HG02610 (cell line): ENCODE results near the gene SORBS2.

Experiments
- ATAC-seq: cut with Tn5 transposase; IDR thresholded peaks from one replicate; pipeline ENCODE4 v1.9.1; 2021; ENCODE audit warnings: mild to moderate bottlenecking, moderate library complexity; ENCODE audit not compliant: unreplicated experiment

The SORBS2 gene

DNA sequence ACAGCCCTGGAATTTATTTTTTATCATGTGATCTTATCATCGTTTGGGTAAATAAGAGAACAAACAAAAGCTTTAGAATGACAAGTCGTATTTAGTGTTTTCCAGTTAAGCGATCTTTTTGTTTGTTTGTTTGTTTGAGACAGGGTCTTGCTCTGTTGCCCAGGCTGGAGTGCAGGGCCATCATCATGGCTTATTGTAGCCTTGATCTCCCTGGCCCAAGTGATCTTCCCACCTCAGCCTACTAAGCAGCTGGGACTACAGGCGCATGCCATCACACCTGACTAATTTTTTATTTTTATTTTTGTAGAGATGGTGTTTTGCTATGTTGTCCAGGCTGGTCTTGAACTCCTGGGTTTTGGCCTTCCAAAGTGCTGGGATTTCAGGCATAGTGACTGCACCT, 219.6 kb downstream of the SORBS2 start:
- ATAC-seq: no peak

DNA sequence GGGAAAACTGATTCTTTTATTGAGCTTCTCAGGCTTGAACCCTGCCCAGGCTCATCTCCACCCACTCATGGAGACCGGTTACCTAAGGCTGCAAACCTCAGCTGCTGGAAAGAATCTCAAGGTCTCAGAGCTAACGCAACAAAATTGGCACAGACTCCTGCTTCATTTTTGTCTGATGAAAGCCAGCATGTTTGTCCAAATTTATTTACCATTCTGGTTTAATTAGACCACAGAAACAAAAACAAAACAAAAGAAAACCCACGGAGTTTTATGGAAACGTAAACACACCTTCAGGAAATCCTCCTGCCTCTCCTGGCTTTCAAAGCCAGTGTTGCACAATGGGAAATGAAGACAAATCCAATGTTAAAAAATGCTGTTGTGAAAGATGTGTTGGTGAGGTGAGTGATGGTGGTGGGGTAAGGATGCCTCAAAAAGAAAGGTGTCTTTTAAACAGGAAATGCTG, 220.3 kb downstream of the SORBS2 start:
- ATAC-seq: no peak

DNA sequence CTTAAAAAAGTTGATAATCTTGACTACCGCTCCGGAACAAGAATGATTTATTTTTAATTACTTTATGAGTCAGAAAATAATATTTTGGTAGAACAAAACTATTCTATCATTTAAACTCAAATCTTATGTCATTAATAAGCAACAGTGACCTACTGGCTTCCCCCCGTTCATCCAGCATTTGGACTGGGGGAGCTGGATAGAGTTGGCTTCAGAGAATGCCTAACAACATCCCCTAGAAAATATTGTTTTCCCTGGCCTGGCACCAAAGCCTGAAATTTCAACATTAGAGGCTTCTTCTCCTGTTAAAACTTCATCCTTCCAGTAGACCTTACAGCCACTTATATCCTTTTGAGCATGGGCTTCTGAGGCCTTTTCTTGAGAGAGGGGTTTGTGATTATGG, 221.0 kb downstream of the SORBS2 start:
- no peak for ATAC-seq

DNA sequence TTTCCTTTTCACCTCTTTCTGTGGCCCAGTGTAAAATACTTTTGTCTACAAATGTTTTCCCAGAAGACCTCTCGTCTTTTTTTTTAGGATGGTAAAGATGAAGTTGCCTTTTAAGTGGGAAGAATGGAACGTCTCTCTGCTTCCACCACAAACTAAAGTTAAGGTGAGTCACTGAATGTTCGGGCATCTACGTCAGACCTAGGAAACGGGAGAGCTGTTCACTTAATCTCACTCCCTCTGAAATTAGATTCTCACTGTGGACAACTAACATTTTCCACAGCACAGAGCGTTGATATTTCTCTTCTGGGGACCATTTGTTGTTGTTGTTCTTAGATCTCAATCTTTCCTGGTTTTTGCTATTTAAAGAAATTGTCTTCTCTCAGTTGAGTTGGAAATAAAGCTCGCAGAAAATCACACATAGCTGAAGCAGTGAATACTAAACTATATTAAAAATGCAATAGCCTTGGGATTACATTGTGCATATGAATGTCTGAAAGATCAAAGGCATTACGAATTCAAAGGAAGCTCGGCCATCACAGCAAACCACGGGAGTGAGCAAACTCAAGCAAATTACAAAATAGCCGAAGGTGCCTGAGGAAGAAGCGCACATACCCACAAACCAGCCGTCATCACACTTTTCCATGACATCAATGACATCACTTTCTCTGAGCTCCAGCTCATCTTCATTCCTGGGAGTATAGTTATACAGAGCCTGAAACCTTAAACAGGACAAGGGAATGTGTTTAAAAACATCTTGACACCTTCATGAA, 222.7 kb downstream of the SORBS2 start:
- no peak for ATAC-seq

DNA sequence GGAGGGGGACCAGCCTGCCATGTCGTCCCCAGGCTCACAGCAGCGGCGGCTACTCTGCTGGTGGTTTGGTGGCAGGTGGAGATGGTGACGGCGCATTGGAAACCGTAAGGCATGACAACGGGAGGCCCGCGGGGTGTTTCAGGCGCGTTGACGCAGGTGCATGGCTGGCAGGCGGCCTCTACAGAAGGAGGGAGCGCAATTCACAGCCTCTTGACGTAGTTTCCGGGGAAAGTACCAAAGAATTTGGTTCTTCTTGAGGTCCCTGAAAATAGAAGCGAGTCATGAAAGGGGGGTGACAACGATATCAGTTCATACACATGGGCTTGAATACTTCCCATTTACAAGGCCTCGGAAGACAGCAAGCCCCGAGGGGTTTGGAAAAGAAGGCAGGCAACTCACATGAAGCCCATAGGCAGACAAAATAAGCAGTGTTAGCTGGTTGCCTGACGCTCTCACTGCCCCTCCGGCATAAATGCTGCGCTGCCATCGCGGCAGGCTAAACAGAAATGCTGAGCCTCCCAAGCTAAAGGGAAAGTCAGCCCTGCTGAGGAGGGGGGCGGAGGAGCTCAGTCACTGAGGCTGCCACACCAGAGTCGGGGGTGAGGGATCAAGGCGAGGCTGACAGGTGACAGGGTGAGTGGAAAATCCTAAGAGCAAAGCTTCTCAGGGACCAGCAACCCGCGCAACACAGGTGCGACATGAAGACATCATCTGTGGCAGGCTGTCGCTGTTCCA, 224.4 kb downstream of the SORBS2 start:
- peak; percentile 96 for ATAC-seq

GRCh38 chr4:185587030-185587426, 225.0 kb downstream of the SORBS2 start:
- ATAC-seq: no peak

GRCh38 chr4:185585211-185585610, 226.8 kb downstream of the SORBS2 start:
- no peak for ATAC-seq

- ATAC-seq: no peak
These were observed 228.2 kb downstream of the SORBS2 start for GRCh38 chr4:185583813-185584212.

DNA sequence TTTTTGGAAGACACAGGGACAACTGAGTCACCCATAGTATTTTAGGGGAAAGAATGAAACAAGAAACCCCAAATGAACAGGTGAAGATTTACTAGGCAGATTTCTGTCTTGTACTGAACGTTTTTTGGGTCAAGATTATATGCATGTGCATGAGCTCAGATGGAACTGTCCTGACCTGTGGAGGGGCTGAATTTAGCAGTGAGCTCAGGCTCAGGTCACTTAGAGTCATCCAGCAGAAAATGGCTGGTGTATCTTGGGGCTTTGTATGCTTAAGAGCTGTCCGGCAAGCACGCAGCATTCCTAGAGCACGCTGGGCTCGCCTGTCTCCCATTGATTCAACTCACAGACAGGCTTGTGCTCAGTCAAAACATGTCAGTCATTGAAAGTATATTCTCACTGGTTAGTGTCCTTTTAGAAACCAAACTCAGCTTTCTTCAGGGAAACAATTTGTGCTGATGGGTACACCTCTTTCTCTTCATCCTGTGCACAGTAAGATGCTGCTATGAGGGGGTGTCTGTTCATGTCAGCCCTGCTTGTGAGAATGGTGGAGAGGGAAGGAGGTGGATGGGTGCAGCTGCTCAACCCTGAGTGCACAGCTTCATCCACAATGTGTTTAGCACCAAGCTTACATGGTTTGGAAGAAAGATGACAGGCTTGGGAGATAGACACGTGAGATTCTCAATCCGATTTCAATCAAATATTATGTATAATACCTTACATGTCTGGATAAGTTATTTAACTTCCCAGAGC, 229.2 kb downstream of the SORBS2 start:
- no peak for ATAC-seq

GRCh38 chr4:185580699-185581098, 231.3 kb downstream of the SORBS2 start:
- ATAC-seq: no peak

- ATAC-seq: no peak
These were observed 233.7 kb downstream of the SORBS2 start for GRCh38 chr4:185578284-185578683.

DNA sequence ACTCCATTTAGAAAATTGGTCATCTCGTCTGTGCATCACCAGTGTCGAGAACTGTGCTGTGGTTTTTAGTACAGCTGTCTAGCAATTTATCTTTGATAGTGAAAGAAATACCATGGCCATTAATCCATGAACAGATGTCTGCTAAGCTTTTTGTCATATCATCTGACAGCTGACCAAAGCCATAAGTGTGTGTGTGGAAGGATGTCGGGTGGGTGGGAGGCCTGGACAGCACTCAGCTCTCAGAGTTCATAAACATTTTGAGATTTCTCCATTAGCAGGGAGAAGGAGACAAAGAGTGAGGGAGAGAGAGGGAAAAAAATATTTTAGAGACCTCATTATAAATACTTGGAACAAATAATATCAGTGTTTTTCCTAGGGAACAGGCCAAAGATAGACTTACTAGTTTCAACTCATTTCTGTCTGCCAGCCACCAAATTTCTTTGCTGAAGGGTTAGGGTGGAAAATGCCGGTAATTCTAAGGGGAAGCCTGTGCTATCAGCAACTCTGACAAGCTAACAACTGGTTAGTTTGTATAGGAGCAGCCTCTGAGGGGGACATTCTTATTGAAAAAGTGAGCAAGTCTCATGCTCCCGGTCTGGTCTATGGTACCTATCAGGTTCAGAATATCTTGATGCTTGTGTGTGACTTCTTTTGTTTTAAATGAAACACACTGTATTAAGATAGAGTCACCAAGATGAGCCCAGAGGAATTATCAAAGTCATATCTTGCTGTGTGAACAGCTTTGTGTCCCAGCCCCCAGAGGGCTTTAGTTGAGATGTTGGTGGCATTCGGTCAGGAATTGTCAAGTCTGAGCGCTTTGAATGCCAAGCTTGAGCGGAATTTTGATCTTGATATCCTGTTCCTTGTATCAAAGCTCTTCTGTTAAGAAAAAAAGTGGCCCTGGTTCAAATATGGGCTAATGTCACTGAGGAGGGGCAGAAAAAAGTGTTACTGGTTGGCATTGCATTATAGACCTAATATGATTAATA, 234.7 kb downstream of the SORBS2 start:
- ATAC-seq: no peak

DNA sequence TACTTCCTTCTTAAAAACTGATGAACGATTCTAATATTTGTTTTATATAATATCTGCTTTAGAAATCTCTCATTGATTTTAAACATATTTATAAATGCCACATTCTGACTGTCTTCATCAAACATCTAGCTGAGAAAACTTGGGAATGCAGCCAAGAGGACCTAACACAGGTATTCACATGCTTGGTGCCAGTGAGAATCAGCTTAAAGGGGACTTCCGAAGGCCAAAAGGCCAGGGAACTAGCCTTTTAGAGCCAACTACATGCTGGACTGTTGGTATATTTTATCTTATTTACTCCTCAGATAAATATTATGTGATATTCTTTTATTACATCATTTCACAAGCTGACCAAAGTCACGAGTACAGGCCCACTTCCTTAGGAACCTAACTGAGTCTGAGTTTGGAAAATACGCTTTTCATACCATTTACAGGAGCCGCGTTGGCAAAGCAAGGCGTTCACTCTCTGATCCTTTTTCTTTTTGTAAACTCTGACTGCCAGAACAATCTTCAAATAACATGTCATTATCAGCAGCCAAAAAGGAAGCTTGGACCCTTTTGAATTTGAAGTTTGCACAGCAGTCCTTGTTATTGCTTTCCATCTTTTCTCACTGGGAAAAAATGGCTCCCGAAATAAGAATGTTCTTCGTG, 235.6 kb downstream of the SORBS2 start:
- no peak for ATAC-seq

DNA sequence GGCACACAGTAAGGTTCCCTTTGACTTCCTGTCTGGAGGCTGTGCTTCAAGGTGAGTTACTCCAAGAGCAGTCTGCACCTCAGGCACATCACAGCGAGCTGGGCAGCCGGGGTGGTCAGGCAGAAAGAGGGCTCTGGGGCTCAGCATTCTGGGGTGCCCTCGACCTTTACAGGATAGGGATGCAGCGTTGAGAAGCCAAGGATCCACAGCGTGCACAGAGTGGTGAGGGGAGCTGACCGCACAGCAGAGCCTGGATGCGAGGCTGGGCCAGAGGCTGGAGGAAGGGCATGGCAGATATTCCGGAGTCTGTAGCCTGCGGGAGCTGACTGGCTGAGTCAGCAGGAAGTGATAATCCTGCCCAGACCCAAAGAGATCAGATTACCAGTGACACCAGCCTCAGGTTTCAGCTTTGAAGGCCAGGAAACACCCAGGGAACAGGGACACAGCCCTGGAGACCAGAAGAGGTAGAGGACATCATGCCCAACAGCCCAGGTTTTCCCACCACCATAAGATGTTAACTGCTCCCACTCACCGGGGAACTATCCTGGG, 238.3 kb downstream of the SORBS2 start:
- ATAC-seq: no peak

GRCh38 chr4:185570727-185571126, 241.3 kb downstream of the SORBS2 start:
- ATAC-seq: no peak

DNA sequence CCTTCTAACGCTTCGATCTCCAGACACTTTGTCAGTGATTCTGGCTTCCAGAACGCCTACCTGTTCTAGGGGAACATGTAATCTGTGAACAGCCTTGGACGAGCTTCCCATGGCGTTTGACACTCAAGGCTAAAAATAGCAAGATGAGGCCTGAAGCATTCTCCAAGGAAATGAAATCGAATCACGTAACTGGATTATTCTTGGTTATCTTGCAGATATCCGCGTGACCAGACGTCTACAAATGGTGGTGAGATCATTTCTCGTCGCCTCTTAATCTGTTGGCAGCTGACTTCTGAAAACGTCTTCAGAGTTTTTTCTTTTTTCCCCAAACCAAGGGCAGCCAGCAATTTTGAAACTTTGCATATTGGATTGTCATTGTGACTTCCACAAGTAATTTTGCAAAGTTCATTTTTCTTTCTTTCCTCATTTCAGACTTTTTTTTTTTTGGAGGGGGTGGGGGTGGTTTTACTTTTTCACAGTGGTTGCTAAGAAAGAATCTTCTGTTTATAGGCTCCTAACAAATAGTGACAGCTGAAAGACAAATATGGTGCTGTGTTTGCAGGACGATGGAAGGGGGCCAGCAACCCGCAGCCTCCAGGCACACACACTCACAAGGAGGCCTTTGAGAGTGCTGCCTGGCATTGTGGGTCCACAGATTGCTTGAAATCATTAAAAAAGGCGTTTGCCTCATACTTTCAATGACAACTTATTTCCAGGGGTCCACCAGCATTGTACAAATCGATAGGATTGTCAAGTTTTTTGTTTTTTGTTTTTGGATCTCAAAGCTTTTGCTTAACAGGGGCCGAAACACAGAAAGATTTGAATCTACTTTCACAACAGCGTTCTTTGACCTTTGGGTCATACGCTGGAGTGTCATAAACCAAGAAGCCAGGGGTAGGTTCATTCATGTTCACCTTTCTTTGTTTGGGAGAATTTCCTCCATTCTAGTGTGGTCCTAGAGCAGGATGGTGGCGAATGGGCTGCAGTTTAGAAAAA, 244.3 kb downstream of the SORBS2 start:
- ATAC-seq: no peak

GRCh38 chr4:185566972-185567371, 245.0 kb downstream of the SORBS2 start:
- no peak for ATAC-seq

GRCh38 chr4:185566425-185566824, 245.6 kb downstream of the SORBS2 start:
- no peak for ATAC-seq
